Fibroblast of mammary gland (primary cell): ENCODE results near the gene SBF2.

Experiments
- DNase-seq: peaks from one replicate; pipeline ENCODE4 v3.0.0-alpha.2; 2010; ENCODE audit warnings: low read depth
- H3K4me3 ChIP-seq: 2 replicates; pipeline ENCODE4 v1.5.1; 2011; ENCODE audit warnings: low read depth, mild to moderate bottlenecking, low read length, moderate library complexity; ENCODE audit not compliant: control insufficient read depth
- TF ChIP-seq, protein P1 (sequence below): conservative IDR thresholded peaks from 2 replicates; pipeline ENCODE4 v1.5.1; 2011; ENCODE audit warnings: low read depth, low read length, inconsistent platforms; ENCODE audit not compliant: control insufficient read depth, insufficient read depth

SBF2 gene

GRCh38 chr11:10304495-10305261 lies 10.7 kb upstream of the SBF2 start, which contains the start of gene ADM:
ADM (plus strand) TSS chr11:10305073; CDS start chr11:10305701, 628 bp downstream.
- peak; percentile 89 for DNase-seq
- TF ChIP-seq, protein P1, sequence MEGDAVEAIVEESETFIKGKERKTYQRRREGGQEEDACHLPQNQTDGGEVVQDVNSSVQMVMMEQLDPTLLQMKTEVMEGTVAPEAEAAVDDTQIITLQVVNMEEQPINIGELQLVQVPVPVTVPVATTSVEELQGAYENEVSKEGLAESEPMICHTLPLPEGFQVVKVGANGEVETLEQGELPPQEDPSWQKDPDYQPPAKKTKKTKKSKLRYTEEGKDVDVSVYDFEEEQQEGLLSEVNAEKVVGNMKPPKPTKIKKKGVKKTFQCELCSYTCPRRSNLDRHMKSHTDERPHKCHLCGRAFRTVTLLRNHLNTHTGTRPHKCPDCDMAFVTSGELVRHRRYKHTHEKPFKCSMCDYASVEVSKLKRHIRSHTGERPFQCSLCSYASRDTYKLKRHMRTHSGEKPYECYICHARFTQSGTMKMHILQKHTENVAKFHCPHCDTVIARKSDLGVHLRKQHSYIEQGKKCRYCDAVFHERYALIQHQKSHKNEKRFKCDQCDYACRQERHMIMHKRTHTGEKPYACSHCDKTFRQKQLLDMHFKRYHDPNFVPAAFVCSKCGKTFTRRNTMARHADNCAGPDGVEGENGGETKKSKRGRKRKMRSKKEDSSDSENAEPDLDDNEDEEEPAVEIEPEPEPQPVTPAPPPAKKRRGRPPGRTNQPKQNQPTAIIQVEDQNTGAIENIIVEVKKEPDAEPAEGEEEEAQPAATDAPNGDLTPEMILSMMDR = no peak
- peak within 1 kb of the TSS; percentile 98 for H3K4me3 ChIP-seq

GRCh38 chr11:10303558-10304363 lies 9.7 kb upstream of the SBF2 start:
- peak; percentile 59 for DNase-seq
- peak overlapping the region; percentile 98 for H3K4me3 ChIP-seq
- TF ChIP-seq, protein P1 = no peak

GRCh38 chr11:10302744-10303557 lies 8.9 kb upstream of the SBF2 start:
- TF ChIP-seq, protein P1 = no peak
- peak overlapping the region; percentile 98 for H3K4me3 ChIP-seq
- peak; percentile 67 for DNase-seq

DNA sequence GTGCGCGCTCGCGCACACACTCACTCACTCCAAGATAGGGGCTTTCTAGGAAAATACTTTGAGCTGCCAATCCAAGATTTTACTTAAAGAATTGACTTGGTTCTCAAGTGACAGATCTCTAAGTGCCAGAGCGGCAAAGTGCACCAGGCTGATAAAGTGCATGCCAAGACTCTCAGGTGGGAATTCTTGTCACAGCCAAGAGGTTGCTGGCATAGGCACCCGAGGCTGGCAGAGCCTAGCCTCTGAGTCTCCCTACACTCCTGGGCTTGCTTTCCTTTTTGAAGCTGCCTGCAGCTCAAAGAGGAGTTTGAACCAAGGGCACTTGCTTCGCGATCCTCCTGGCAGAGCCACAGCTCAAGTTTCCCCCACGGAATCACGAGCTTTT lies 8.3 kb upstream of the SBF2 start:
- TF ChIP-seq, protein P1 = no peak
- DNase-seq = no peak
- H3K4me3 ChIP-seq = peak overlapping the region; percentile 98

DNA sequence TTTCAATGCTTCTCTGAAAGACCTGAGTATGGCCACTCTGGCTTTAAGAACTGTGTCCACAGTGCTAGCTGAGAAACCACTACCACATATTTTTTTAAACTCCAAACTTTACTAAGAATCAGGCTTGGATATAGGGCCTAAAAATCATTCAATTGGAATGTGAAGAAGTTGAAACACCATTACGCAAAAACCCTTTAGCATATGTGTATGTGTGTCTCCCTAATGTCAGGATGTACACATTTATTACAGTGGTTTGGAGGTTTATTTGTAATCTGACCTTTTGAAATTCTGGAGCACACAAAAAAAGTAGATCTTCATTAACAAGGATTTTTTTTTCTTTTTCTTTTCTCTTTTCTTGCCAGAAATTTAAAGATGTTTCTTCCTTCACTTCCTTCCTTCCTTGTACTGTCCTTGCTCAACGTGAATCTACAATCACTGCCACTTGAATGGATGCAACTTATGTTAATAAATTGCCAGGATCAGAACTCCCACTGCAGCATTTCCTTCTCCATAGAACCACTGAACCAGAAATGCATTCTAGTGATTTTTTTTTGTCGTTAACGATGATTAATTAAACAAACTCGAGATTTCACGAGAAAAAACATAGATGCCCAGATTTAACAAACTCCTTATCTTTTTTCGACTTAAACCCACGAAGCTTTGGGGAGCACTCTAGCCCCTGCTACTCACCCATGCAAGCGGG lies 7.8 kb upstream of the SBF2 start:
- peak; percentile 92 for DNase-seq
- peak overlapping the region; percentile 98 for H3K4me3 ChIP-seq
- TF ChIP-seq, protein P1 = no peak

DNA sequence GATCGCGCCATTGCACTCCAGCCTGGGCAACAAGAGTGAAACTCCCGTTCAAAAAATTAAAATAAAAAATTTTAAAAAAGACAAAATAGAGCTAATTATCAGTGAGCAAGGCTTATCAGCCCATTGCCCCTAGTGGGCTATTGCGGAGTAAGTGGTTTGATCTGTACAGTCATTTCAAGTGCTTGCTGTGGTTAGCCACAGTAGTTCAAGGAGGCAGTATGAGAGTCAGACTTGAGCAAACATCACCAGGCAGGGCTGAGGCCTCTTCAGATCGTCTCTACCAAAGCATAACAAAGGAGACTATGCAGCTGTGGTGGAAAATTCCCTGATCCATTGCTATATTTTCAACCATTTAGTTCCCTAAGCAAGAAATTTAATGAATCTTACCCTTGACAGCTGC lies 4.3 kb upstream of the SBF2 start:
- DNase-seq = peak; percentile 90
- TF ChIP-seq, protein P1 = peak; percentile 51

More for the DNA sequence above, 4.3 kb upstream of the SBF2 start:
- no peak overlapping the region for H3K4me3 ChIP-seq
